Measurements from ENCODE around the gene MAGI2. TPM values are rescaled to one million over a fixed set of nuclear protein-coding genes. Genes with fewer than 3 reads are reported as not detected.

Gene MAGI2
- polyA plus RNA-seq, 3 donors = 0.03 to 0.11 TPM; not detected in 1

DNA sequence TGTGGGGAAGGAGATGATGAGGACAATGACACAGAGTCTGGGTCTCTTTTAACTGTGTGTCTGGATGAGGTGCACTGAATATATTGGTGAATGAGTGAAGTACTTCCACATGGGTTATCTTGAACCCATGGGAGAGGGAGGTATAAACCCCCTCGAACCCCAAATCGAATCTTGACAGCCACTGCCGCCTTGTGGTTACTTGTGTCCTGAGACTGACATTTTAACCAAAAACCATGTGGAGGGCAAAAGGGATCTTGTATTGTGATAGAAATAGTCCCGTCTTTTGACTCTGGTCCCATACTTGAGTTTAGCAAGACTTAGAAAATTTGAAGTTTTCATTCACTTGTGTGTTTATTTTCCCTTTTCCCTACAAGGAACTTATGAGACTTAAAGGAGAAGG, 1371.6 kb downstream of the MAGI2 start:
- Histone ChIP-seq H2AFZ (ENCODE audit: insufficient read depth, low read depth, low read length, poor library complexity, severe bottlenecking) (no peak overlapping the region), H3K79me2 (ENCODE audit: insufficient read depth, low read length) (no peaks in the 10 kb centered on the region), H4K20me1 (ENCODE audit: insufficient read depth, low read length) (no peaks in the 10 kb centered on the region), H3K9me3 (replicated peaks in 1 of 2; ENCODE audit: control insufficient read depth in 1 of 2, insufficient read depth in 1 of 2, low read length in 2 of 2) (no peaks in the 10 kb centered on the region), H3K4me1 (ENCODE audit: control insufficient read depth in 1 of 2, insufficient read depth in 2 of 2, low read length in 2 of 2) (no peaks in the 10 kb centered on the region), H3K36me3 (replicated peaks in 1 of 2; ENCODE audit: control insufficient read depth in 1 of 2, insufficient read depth in 2 of 2, low read length in 2 of 2) (no peaks in the 10 kb centered on the region), H3K27ac (ENCODE audit: low read depth in 1 of 2, low read length in 2 of 2) (no peak overlapping the region), H3K9ac (ENCODE audit: insufficient read depth, low read length, poor library complexity, severe bottlenecking) (no peak overlapping the region), H3K4me3 (replicated peaks in 1 of 3; ENCODE audit: low read depth in 2 of 3, low read length in 3 of 3) (no peak overlapping the region), H3K27me3 (ENCODE audit: control insufficient read depth in 2 of 2, insufficient read depth in 2 of 2, low read length in 2 of 2) (no peaks in the 10 kb centered on the region), H3K4me2 (replicated peaks; ENCODE audit: extremely low read depth, low read length, poor library complexity, severe bottlenecking) (no peak overlapping the region)
- no peak for DNase-seq
- H3K36me3 Mint-ChIP-seq = no peaks in the 10 kb centered on the region
- 96% methylated on average over 3 of the region's 4 CpGs for WGBS (ENCODE audit: insufficient coverage)
- no peak overlapping the region for H3K4me3 Mint-ChIP-seq
- H3K27me3 Mint-ChIP-seq (ENCODE audit: low read depth in 3 of 3) = peaks cover 0 to 6% (median 1%) of the 10 kb centered on the region in 3 donors
- H3K4me1 Mint-ChIP-seq = no peaks in the 10 kb centered on the region
- intact Hi-C loops (cut with micrococcal nuclease) = no loop called here
- H3K9me3 Mint-ChIP-seq = peaks cover 0 to 1% (median 0%) of the 10 kb centered on the region in 7 donors
- TF ChIP-seq, protein P1, sequence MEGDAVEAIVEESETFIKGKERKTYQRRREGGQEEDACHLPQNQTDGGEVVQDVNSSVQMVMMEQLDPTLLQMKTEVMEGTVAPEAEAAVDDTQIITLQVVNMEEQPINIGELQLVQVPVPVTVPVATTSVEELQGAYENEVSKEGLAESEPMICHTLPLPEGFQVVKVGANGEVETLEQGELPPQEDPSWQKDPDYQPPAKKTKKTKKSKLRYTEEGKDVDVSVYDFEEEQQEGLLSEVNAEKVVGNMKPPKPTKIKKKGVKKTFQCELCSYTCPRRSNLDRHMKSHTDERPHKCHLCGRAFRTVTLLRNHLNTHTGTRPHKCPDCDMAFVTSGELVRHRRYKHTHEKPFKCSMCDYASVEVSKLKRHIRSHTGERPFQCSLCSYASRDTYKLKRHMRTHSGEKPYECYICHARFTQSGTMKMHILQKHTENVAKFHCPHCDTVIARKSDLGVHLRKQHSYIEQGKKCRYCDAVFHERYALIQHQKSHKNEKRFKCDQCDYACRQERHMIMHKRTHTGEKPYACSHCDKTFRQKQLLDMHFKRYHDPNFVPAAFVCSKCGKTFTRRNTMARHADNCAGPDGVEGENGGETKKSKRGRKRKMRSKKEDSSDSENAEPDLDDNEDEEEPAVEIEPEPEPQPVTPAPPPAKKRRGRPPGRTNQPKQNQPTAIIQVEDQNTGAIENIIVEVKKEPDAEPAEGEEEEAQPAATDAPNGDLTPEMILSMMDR (IDR thresholded peaks at IDR 0.05) = no peak
- H3K27ac Mint-ChIP-seq = no peak overlapping the region

DNA sequence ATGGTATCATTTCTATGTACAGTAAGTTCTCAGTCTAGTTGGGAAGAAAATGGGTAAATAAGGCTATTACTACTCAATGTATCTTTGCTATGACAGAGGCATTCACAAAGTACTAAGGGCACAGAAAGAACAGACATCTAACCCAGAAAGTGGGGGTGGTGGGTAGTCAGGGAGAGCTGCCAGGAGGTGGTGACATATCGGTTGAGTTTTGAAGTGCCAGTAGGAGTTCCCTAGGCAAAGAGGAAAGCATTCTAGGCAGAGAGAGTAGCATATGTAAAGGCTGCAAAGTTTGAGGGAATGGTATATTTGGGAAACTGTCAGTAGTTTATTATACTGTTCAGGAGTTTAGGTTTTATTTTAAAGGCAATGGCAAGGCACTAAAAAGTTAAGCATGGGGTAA, 1372.1 kb downstream of the MAGI2 start:
- Histone ChIP-seq H3K9ac (ENCODE audit: insufficient read depth, low read length, poor library complexity, severe bottlenecking) (no peak overlapping the region), H4K20me1 (ENCODE audit: insufficient read depth, low read length) (no peaks in the 10 kb centered on the region), H3K4me2 (replicated peaks; ENCODE audit: extremely low read depth, low read length, poor library complexity, severe bottlenecking) (no peak overlapping the region), H3K27ac (ENCODE audit: low read depth in 1 of 2, low read length in 2 of 2) (no peak overlapping the region), H3K79me2 (ENCODE audit: insufficient read depth, low read length) (no peaks in the 10 kb centered on the region), H3K9me3 (replicated peaks in 1 of 2; ENCODE audit: control insufficient read depth in 1 of 2, insufficient read depth in 1 of 2, low read length in 2 of 2) (no peaks in the 10 kb centered on the region), H3K27me3 (ENCODE audit: control insufficient read depth in 2 of 2, insufficient read depth in 2 of 2, low read length in 2 of 2) (no peaks in the 10 kb centered on the region), H3K36me3 (replicated peaks in 1 of 2; ENCODE audit: control insufficient read depth in 1 of 2, insufficient read depth in 2 of 2, low read length in 2 of 2) (no peaks in the 10 kb centered on the region), H3K4me3 (replicated peaks in 1 of 3; ENCODE audit: low read depth in 2 of 3, low read length in 3 of 3) (no peak overlapping the region), H3K4me1 (ENCODE audit: control insufficient read depth in 1 of 2, insufficient read depth in 2 of 2, low read length in 2 of 2) (no peaks in the 10 kb centered on the region), H2AFZ (ENCODE audit: insufficient read depth, low read depth, low read length, poor library complexity, severe bottlenecking) (no peak overlapping the region)
- TF ChIP-seq, protein P1 (IDR thresholded peaks at IDR 0.05) = no peak
- Mint-ChIP-seq H3K36me3 (no peaks in the 10 kb centered on the region), H3K27me3 (ENCODE audit: low read depth in 3 of 3) (peaks cover 0 to 6% (median 1%) of the 10 kb centered on the region in 3 donors), H3K27ac (no peak overlapping the region), H3K9me3 (no peaks in the 10 kb centered on the region), H3K4me3 (no peak overlapping the region), H3K4me1 (no peaks in the 10 kb centered on the region)
- intact Hi-C loops (cut with micrococcal nuclease) = no loop called here
- 89% methylated on average over 1 of the region's 1 CpG for WGBS (ENCODE audit: insufficient coverage)
- DNase-seq = no peak

All from CD14-positive monocyte (primary cell).